ENCODE results near the gene NLGN4X.

The NLGN4X gene

DNA sequence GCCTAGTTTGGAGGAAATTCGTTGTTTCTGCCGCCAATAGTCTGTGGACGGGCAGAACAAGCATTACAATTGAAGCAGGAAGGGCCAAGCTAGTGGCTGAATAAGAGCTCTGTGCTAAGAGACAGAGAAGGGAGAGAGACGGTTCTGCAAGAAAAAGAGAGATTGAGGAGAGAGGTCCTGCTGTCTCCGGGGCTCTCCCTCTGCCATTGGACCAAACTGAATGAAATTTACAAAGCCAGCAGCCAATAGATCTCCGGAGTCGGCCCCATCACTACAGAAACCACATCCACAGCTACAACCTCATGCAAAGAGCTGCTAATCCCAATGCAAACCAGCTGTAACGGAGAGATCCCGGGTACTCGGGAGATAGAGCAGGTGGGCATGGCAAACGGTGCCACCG, at the start of gene NLGN4X:
Gene NLGN4X, minus strand, starts transcription at position 148 of the 400 bp plus-strand sequence. CDS start 77,401 bp downstream, outside the sequence.
- no peak for DNase-seq

DNA sequence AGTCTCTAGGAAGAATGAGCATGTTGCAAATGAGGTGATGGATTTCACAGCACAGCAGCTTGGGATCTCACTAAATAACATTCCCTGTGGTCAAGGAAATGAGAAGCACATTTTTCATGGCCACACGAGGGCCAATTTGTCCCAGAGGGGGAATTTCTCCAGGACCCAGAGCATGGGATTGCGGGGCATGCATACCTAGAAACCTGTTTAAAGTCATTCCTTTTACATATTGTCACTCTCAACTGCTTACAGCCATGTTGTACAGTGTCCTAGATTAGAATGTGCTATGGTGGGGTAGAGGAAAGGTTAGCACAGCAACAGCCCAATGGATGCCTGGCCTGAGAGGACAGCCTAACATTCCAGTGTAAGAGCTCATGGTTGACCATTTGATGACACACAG, 37.4 kb upstream of the NLGN4X start:
- DNase-seq, result no peak

DNA sequence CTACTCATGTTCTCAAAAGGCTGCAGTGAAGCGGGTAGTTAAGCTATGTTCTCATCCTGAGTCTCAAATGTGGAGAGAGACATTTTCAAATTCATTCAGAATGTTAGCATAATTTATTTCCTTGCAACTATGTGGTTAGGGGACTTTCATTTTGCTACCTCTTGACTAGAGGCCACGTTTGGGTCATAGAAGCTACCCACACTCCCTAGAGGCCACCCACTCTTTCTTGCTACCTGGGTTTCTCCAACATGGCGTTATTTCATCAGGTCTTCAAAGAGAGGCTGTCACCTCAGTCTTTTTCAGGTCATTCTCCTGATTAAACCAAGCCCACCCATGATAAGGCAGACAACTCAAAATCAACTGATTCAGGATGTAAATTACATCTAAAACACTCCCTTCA, 34.3 kb upstream of the NLGN4X start:
- DNase-seq, result no peak

DNA sequence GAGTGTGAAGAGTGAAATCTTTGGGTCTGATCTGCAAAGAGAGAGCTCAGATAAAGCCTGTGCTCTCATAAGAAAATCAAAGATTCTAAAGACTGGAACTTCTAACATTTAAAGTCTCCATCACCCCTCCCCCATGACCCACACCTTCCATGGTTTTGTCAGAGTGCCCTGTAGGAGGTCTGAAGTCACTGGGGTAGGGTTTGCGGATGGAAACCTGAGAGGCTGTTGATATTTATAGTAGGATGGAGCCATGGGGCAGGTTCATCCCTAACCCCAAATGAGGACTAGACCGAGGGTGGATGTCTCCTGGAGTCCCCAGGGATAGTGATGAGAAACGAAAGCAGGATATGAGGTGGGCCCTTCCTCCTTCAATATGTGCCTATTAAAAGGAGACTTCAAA, 28.4 kb upstream of the NLGN4X start:
- DNase-seq, result no peak

DNA sequence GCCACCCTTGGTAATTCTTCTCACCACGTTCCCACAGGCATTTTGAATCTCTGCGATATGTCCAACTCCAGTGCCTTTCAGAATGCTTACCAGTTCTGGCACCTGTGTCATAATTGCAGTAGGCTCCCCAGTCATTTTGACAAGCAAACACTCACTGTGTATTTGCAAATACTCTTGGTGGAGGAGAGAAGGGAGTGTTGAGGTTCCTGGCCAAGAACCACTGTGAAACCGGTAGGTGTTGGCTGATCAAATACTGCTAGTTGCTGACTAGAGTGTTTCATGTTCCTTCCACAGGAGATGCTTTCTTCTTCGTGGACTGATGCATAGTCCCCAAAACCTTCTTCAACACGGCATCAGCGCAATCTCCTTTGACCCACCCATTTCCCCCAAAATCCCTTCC, 16.0 kb upstream of the NLGN4X start:
- DNase-seq, result no peak

DNA sequence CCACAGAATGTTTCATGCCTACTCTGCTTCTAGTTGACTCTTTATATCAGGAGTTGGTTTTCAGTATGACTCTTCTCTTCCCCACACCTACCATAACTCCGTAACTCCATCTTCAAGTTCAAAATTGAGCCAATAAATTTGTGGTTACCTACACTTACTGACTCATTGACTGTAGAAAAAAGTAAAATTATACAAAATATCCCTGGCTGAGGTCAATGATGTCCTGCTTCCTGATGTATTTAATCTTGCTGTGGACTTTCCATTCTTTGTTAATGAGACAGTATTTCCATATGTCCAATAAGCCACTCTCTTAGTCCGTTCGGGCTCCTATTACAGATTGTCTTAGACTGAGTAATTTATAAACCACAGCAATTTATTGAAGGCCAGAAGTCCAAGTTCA, 9.9 kb upstream of the NLGN4X start:
- no peak for DNase-seq

DNA sequence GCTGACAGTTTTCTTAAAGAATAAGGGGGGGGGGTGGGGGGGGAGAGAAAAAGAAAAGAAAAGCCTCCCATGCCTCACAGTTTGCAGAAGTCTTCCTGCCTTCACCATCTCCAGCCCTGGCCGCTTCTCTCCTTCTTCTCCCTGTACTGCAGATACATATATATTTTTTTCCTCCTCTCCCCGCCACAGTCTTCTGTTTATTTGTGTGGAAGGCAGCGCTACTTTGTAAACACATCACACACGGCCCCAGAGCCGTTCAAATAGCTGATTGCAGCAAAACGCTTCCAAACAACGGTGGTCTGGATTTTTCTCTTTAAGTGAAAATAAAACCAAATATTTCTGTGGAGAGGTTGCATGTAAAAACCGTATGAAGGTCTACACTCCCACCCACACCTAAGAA, 732 bp downstream of the NLGN4X start:
- no peak for DNase-seq

DNA sequence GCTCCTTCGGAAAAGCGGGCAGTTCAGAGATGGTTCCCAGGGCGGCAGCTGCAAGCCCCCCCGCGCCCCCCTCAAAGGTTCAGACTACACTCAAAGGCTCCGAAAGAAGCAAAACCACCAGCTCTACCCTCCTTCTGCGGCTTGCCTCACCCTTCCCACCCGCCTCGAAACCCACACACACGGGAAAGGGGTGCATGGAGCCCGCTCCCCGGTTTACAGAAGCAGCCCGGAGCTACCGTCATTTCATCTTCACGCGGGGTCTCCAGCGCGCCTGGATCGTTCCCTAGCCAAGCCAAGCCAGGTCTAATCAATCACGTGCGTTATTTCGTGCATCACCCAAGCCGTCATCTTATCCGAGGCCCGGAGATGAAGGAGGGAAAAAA, 1.2 kb downstream of the NLGN4X start:
- no peak for DNase-seq

DNA sequence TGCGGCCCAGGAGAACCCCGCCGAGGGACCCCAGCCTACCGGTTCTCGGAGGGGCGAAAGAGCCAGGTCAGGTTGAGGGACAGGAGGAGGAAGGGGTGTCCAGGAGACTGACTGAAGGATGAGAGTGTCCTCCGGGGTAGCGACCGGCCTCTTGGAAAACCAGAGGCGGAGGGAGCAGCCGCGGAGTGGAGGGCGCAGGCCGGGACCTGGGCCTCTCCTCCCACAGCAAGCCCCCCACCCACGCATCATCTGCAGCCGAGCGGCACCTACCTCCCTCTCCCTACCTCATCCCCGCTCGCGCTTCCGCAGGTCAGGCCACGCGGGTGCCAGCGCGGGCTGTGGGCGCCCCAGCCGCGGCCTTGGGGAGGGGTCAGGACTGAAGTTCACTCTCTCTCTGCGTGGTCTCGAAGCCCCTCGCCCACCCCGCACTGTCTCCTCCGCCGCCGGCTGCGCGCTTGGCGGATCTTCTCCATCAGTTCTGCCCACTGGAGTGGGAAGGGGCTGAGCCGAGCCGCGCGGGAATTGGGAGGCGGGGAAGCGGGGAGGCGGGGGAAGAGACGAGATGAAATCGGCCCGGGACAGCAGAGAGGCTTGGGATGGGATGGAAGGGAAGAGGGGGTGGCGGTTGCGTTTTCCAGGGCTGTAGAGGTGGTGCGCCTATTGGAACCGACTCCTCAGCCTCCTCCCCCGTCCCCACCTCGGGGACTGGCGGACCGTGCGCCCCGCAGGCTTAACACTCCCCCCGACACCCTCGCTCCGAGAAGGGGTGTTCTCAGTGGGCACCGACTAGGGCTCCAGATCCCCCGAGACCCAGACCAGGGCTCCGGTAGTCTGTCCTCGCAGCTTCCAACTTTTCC, 1.8 kb downstream of the NLGN4X start:
- no peak for DNase-seq

DNA sequence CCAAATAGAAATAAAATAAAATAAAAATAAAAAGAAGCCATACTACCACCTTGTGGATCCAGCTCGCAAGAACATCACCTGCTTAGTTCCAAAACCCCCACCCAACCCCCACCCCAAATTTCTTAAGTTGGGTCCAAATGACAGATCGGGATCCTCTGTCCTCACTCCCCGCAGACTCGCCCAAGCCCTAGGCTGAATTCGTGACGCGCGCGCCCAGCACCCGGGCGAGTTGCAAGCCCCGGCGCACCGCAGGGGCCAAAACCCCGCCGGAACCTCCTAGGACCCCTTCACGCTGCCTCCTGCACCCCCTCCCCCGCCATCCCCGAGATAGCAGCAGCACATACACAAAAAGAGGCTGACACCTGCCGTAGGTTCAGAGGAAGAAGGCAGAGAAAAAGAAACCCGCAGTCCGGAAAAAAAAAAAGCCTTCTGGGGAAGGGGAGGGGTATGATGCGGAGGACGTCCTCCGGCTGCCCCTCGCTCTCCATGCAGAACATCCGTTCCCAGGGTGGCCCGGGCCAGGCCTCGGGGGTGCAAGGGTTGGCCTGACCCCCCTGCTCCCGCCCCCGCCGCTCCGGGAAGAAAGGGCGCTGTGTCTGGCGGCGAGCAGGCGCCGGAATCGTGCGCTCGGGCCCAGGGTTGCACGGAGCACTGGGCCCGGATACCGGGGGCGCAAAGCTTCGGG, 2.6 kb downstream of the NLGN4X start:
- DNase-seq, result no peak

DNA sequence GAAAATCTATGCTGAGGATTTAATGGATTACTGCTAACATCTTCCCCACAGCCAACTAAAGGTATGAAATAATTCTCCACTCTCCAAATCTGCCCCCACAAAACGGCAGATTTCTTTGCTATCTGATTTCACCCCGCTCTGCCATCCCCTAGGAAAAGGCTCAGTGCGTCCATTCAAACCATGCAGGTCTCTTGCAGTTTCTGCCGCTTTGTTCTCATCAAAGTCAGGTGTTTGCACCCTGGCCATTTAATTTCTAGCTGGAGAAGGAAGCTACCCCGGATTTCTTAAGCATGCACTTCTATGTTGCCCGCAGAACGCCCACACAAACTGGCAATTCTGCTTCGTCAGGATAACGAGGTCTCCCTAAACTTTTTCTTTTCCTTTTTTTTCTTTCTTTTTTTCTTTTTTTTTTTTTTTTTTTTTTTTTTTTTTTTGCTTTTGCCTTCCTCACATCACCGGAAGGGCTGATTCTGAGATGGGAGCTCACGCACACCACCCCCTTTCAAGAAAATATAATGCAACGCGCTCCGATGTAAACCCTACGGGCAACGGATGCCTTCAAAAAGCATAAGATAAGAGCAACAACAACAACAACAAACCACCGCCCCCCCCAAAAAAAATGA, 3.3 kb downstream of the NLGN4X start:
- DNase-seq, result no peak

DNA sequence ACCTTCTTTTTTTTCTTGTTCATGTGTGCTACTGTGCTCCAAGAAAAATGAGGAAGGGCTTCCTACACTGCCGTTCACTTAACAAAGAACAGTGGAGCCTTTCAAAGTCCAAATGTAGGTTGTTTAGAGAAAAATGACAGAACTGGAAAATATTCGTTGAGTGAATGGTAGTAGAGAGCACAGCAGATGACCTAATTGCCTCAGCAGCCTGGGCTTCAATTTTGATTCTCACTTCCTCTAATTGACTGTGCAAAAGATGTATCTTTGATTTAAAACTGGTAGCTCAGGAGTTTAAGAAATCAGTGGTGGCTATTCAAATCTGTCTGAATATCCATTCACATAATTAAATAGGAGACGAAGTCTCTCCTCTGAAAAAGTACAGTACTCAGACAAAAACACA, 5.2 kb downstream of the NLGN4X start:
- no peak for DNase-seq

DNA sequence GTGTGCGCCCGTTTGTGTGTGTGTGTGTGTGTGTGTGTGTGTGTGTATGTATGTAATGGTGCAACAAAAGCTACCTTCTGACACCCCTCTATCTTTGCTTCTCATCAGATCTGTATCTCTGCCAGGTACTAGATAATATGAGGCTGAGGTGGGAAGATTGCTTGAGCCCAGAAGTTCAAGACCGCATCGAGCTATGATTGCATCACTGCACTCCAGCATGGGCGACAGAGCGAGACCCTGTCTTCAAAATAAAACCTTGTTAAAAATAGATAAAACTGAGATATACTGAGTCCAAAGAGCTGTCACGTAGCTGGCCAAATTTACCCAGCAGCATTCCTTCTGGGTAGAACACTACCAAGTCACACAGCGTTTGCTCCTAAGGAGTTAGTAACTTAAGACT, 18.4 kb downstream of the NLGN4X start:
- DNase-seq, result no peak

DNA sequence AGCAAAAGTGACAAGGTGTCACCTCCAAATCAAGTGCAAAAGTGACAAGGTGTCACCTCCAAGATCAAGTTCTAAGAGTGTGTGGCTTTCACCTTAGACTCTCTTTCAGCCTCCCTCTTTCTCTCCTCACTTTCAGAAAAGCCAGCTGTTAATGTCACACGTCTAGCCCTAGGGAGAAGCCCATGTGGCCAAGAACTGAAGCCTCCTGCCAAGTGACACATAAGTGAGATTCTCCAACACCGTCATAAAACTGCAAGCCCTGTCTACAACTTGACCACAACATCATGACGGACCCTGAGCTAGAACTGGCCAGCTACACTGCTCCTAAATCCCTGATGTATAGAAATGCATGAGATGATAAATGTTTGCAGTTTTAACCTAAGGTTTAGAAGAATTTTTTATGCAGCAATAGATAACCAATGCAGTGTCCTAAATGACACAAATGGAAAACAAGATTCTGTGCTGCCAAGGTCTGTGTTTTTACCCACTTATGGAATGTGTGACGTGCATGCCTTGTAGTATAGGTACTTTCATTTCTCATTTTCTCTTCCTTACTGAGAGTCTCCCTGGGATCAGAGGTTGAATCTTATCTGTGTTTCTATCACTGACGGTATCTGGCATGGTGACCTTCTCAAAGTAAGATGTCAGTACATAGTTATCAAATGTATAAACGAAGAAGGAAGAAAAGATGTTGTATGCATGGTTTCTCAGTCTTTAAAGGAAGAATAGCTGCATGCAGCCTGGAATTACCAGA, 25.0 kb downstream of the NLGN4X start:
- no peak for DNase-seq

DNA sequence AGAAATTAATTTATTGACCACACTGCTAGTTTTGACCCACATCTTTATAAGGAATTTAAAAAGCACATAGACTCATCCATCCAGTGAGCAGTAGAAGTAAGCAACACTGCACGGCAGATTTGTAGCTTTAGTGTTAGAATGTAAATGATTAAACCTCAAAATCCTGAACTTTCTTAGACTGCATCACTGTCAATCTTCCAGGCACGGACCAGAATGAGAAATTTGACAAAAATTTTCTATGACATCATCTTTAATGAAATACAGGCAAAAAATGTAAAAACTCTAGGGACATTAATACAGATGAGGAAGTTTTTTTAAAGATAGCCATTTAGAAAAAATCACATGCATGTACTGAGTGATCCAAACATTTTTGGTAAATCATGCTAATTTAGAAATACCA, 29.2 kb downstream of the NLGN4X start:
- no peak for DNase-seq

DNA sequence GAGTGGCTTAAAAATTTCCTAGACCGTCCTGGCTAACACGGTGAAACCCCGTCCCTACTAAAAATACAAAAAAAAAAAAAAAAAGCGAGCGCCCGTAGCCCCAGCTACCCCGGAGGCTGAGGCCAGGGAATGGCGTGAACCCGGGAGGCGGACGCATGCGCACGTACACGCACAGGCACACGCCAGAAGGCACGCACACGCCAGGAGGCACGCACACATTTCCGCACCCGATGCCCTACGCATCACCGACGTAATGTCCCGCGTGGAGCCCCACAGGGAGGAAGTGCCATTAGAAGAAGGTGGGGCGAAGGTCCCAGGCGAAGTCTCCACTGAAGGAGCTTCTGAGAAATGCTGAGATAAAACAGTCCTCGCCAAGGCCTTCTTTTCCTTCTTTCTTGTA, 41.4 kb downstream of the NLGN4X start:
- no peak for DNase-seq

DNA sequence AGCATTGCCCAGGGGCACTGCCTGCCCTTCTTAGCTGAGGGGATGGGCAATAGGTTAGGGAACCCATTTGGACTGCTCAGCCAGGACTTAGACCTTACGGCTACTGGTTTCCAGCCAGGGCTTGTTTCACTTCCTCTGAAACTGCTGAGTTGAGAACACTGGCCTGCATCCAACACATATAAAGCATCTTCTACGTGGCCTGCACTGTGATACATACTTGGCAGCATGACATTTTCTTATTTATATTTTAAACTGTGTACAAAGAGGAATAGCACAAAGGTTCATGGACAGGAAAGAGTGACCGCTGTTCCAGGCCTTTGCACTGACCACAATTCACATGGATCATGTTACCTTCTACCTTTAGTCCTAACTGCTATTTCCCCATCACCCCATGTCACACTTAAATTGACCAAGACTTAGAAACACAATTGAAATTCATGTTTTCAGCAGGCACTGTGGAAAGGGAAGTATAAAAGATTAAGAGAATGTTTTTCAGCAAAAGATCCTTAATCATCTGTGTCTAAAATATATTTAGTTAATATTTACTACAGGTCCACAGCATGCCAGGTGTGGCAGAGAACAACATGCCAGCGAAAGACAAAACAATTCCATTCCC, 43.7 kb downstream of the NLGN4X start:
- DNase-seq, result no peak

DNA sequence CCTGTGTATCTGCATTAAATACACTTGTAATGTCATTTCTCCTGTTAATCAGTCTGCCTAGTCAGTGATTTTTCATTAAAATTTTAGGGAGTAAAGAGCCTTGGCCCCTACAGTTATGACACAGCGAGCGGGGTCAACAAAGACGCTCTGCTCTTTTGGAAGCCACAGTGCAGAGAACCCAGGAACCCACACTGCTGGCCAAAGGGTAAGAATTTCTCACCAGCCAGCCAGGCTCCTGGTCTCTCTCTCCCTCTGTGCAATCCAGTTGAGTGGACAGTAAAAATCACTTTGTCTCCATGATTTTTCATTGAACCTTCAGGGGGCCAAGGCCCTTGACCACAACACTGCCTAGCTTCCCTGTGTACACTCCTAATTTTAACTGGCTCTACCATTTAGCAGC, 52.8 kb downstream of the NLGN4X start:
- DNase-seq, result no peak

DNA sequence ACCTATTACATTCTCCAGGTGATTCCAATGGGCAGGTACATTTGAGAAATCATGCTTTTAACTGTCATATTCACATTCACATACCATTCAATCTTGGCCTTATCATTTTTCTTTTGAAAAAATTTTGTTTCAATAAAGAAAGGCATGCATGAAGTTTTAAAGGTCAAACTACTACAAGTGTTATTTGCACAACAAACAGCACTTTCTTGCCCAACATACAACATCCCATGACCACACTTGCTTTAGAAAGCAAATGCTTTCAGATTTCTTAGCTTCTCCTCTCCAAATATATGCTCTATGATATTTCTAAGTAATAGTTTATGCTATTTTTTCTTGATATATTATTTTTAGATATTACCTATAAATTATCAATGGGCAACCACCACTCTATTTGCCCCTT, 58.2 kb downstream of the NLGN4X start:
- DNase-seq, result no peak

DNA sequence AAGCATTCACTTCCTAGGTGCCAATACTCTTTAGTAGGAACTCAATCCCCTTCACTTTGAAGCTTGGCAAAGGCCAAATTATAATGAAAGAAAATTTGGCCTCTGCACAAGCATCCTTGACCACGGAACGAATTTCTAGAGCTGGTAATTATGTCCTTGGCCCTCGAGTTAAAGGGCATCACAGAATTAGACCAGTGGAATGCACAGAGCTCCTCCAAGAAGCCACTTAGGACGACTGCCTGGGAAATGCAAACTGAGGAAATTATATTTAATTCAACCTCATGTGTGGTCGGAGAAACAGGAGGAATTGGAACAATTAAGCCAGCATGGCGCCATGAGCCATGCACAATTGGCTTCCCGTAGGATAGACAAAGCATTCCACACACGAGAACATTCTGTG, 59.3 kb downstream of the NLGN4X start:
- no peak for DNase-seq

DNA sequence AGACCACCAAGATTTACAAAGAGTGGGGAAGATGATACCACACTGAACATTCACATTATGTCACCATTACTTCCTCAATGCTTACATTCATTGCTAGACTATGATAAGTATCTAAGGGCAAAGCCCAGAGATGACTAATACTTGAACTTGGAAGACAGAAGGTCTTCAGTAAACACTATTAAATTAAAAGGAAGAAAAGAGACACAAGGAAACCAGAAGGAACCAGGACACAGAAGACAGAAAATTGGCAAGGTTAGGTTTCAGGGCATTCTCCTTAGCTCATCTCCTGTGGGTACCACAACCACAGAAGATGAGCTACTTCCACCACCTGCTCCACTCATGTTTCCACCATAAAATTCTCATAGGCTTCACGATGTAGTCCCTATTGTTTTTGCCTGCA, 64.9 kb downstream of the NLGN4X start:
- DNase-seq, result no peak

DNA sequence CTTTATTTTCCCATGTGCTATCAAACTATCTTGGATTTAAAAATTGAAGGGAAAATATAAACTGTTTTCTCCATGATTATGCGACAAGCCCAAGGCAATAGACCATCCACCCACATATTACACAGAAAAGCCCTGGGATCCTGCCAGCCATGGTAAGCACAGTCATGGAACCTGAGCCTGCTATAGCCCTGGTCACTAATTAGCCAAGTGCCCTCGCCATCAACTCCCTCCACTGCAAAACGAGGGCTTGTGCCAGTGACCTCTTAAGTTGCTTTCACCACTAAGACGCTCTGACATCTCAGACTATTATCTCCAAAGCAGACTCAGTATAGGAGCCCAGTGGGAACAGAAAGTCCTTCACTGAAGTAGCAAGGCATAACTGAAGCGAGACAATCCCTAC, 69.2 kb downstream of the NLGN4X start:
- DNase-seq, result no peak

DNA sequence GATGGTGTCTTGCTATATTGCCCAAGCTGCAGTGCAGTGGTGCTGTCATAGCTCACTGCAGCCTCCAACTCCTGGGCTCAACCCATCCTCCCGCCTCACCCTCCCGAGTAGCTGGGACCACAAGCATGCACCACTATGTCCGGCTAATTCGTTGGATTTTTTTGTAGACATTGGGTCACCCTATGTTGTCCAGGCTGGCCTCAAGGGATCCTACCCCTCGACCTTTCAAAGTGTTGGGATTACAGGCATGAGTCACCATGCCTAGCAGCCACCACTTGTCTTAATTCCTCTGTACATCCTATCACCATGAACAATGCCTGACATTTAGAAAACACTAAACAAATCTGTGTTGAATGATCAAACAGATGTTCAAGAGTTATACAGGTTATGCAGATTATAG, 76.7 kb downstream of the NLGN4X start:
- no peak for DNase-seq

All from stimulated activated CD4-positive, alpha-beta T cell treated with anti-CD3 and anti-CD28 coated beads, Interleukin-2, amount 100 ng/mL, for 24 hours (primary cell).